Measurements from ENCODE around the gene CKB. TPM values are rescaled to one million over a fixed set of nuclear protein-coding genes. Genes with fewer than 3 reads are reported as not detected.

CKB gene
- 56.4 TPM for polyA plus RNA-seq (2013, experiment 1 of 2; ENCODE audit: insufficient read length)
- polyA plus RNA-seq (2013, experiment 2 of 2; ENCODE audit: insufficient read length) = 68.8 TPM

GRCh38 chr14:103522649-103523574, at the start of gene CKB:
Gene CKB, minus strand, starts transcription at chr14:103522830. Its CDS starts 337 bp downstream, at chr14:103522493.
- peak; percentile 58 for DNase-seq

DNA sequence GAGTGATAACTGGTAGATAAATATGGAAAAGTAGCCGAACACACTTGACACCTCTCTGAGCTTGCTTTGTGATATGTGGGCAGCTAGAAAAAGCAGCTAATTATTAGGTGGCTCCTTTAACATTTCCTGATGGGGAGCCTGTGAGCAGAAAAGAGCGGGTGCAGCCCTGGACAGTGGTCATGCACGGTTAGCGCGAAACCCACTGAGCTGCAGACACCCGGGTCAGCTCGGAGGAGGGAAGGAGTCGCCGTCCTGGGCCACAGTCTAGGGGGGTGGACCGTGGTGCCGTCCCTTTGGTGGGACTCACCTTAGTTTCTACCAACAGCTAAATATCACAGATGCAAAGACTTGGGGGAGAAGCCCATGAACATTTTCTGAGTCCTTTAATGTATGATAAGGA, 46.8 kb upstream of the CKB start:
- DNase-seq = no peak

DNA sequence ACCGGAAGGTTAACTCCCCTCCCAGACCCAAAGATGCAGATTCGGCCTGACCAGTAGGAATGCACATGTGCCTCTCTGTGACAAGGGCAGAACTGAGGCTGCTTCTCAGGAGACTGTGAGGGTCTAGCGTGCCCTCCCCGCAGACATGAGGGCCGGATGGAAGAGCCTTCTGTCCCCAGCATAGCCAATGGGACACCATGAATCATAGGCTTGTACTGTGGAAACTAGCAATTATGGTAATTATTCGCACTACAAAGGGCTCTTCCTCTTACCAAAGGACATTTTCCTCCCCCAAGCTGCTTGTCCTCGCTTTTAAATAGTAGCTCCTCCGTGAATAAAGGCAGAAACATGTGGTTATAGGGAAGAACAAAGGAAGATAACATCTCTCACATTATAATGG, 46.3 kb upstream of the CKB start:
- DNase-seq = no peak

DNA sequence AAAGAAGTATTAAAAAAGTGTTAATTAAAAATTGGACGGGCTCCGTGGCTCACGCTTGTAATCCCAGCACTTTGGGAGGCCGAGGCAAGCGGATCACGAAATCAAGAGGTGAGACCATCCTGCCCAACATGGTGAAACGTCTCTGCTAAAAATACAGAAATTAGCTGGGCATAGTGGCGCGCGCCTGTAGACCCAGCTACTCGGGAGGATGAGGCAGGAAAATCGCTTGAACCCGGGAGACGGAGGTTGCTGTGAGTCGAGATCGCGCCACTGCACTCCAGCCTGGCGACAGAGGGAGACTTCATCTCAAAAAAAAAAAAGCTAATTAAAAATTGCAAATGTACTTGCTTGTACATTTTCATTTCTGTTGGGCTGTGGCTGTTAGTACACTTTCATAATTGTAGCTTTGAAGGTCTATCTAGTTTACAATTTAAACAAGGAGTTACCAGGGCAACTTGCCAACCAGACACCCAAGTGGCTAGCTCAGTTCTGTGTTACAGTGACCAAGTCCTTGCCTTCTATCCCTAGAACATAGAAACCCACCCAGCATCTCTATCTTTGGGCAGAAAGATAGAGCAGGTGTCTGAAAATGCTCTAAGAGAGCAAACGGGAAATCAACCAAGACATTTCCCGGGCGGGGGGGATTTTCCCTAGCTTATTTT, 41.3 kb upstream of the CKB start:
- DNase-seq = no peak

- no peak for DNase-seq
These were observed 40.6 kb upstream of the CKB start for GRCh38 chr14:103563226-103563620.

DNA sequence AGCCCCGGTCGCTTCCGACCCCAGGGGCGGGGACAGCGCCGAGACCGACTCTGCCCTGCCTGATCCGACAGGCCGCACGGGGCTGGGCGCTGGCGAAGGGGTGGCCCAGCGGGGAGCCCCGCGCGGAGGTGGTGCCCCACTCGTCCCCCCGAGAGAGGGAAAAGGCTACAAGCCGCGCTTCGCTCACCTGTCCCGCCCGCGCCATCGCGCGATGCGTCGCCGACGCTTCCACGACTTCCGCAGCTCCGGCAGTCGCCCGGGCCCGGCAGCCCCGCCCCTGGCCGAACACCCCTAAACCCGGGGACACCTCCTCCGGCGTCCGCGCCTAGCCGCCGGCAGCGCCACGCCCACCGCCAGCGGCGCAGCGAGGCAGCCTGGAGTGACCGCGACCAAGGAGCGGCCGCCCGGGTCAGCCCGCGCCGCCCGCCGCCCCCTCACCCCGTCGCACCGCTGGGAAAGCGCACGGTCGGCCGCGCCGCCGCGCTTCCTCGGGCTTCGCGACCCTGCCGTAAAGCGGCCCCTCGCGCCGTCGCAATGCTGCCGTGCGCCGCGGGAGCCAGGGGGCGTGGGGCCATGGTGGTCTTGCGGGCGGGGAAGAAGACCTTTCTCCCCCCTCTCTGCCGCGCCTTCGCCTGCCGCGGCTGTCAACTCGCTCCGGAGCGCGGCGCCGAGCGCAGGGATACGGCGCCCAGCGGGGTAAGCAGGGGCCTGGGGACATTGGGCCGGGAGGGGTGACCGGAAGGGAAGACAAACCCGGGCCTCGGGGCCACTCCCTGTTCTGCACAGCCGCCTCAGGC, 40.0 kb upstream of the CKB start, which contains the start of the genes BAG5 and COA8:
BAG5 (minus strand) TSS at position 229 of the 797 bp plus-strand sequence. CDS start 1,493 bp downstream, outside the sequence.
COA8 (plus strand) TSS at position 532 of the 797 bp plus-strand sequence; CDS start at position 574, 42 bp downstream.
- DNase-seq = peak; percentile 84

- DNase-seq = peak; percentile 41
These were observed 39.5 kb upstream of the CKB start for GRCh38 chr14:103562179-103562428.

GRCh38 chr14:103561381-103562178, 39.0 kb upstream of the CKB start:
- DNase-seq = peak; percentile 29

DNA sequence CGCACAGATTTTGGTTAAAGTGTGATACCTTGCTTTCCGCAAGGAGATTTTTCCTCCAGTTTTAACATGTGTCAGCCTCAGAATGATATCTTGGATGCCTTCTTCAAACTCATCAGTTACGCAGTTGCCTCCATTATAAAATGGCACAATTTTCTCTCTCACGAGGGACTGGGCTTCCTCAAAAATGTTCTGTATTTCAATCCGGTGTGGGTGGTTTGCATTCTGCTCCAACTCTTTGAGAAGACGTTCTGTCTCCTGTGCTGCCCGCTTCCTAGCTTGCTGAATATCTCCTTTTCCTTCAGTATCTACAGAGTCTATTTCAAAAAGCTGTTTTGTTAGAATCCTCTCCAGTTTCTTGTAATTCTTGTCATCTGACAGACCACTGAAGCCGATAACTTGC, 38.1 kb upstream of the CKB start:
- no peak for DNase-seq

DNA sequence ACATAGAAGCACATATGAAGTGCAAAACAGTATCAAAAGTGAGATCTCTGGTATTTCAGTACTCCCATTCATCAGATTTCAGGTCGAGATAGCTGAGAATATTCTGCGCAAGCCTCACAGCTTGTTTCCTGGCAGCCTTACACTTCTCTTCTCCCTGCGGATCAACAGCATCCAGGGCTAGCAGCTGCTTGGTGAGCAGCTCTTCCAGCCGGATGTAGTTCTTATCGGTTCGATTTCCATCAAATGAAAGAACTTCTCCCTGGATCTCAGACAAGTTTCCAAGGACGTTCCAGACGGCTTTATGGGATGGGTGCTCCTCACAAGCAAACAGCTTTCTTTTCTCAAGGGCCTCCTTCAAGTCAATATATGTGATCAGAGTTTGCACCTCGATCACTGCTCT, 37.1 kb upstream of the CKB start:
- no peak for DNase-seq

DNA sequence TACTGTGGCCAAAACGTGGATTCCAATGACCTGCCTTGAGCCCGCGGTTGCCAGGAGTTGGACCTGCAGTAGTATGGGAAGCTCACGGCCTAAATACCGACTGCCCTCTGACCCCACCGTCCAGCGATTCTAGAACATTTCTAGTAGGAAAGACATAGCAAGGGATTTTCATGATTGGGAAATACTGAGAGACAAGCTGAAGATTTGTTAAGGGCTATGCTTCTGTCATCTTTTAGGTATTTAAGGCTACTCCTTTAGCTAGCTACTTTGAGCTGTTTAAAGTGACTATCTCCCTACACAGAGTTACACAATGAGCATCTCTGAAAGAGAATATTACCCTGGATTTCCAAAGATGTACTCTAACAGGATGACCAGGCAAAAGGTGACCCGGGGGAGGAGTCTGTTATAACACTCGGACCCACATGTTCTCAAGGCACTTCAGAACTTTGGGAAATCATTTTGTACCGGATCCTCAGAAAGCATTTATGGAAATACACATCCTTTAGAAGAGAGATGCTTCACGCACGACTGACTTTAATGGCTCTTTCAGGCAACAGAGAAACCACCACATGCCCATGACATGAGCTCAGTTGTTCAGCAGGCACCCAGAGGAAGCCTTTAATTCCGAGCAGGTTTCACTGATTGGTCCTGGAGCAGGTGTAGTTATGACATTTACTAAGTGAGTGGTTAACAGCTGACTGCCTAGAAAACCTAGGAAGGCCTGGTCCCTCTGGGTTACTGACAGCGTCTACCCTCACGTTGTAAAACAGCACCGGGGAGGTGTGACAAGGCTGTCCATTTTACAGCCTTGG, 35.6 kb upstream of the CKB start:
- DNase-seq = no peak

DNA sequence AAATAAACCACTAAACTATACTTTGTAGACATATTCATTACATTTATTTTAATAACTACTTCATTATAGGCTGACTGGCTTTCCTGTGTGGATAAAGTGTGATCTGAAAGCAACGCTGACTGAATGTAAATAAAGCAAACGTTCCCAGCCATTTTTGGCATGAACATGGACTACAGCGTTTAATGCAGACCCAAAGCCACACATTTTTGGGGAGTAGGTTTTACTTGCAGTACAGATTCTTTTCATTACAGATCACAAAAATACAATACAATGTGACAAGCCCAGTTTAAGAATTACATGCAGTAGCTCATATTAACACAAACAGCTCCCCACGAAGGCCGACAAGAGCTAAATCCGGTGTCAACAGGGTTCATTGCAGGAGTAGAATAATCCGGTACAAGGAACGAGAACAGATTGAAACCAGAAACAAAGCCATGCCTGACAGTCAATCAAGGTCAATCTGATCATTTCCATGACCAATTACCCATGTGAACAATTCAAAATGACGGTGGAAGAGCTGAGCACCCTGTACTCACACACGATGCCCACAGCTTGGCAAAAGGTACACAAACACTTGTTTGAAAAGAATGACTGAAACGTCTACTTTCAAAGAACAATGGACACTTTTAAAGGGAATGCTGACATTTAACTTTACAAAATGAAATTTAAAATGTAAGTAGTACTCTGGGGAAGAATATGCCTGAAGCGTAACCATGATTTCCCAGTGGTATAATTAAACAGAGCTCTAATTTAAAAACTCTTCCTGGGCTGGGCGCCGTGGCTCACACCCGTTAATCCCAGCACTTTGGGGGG, 34.5 kb upstream of the CKB start:
- DNase-seq = no peak

- no peak for DNase-seq
These were observed 33.1 kb upstream of the CKB start for GRCh38 chr14:103555559-103556337.

- DNase-seq = no peak
These were observed 30.2 kb upstream of the CKB start for GRCh38 chr14:103552846-103553210.

- DNase-seq = peak; percentile 41
These were observed 29.6 kb upstream of the CKB start for GRCh38 chr14:103552011-103552845.

- DNase-seq = no peak
These were observed 28.7 kb upstream of the CKB start for GRCh38 chr14:103551338-103551762.

- DNase-seq = no peak
These were observed 28.1 kb upstream of the CKB start for GRCh38 chr14:103550451-103551337.
